RWPE2 (cell line): ENCODE measurements around the gene DRD4.
A peak's percentile ranks its signal among the peaks of the same experiment; 100 is the strongest.

Experiments used
- ATAC-seq: fragments of 200-7000 bp; cut with Tn5 transposase; 3 replicates; pipeline ENCODE4 v1.9.1; 2021; ENCODE audit warnings: low read depth
- DNase-seq: peaks from one replicate; pipeline ENCODE4 v3.0.0-alpha.2; 2020; ENCODE audit warnings: low spot score
- H3K27ac ChIP-seq: fragments of 450-650 bp; 2 replicates; pipeline ENCODE4 v1.5.1; 2017; ENCODE audit warnings: mild to moderate bottlenecking; ENCODE audit not compliant: poor library complexity, severe bottlenecking
- H3K27me3 ChIP-seq: fragments of 250-450 bp; sonication (Bioruptor Pico); 2 replicates; pipeline ENCODE4 v1.5.1; 2021; ENCODE audit warnings: mild to moderate bottlenecking, moderate library complexity; ENCODE audit not compliant: insufficient read depth, poor library complexity, severe bottlenecking
- H3K36me3 ChIP-seq: fragments of 250-450 bp; sonication (Bioruptor Pico); 2 replicates; pipeline ENCODE4 v1.5.1; 2020; ENCODE audit warnings: low read depth, mild to moderate bottlenecking, moderate library complexity
- H3K4me1 ChIP-seq: fragments of 250-450 bp; sonication (Bioruptor Pico); 2 replicates; pipeline ENCODE4 v1.5.1; 2021; ENCODE audit warnings: mild to moderate bottlenecking, moderate library complexity; ENCODE audit not compliant: insufficient read depth, poor library complexity, severe bottlenecking
- H3K4me3 ChIP-seq: fragments of 250-450 bp; sonication (Bioruptor Pico); 2 replicates; pipeline ENCODE4 v1.5.1; 2021; ENCODE audit warnings: mild to moderate bottlenecking, moderate library complexity; ENCODE audit not compliant: severe bottlenecking
- H3K9me3 ChIP-seq: fragments of 250-450 bp; sonication (Bioruptor Pico); 2 replicates; pipeline ENCODE4 v1.5.1; 2021; ENCODE audit warnings: mild to moderate bottlenecking, moderate library complexity; ENCODE audit not compliant: severe bottlenecking
- TF ChIP-seq, protein P1 (sequence below): fragments of 450-650 bp; IDR thresholded peaks from one replicate; pipeline ENCODE4 v1.5.1; 2017; ENCODE audit warnings: mild to moderate bottlenecking, moderate library complexity; ENCODE audit not compliant: poor library complexity, severe bottlenecking

Gene DRD4

DNA sequence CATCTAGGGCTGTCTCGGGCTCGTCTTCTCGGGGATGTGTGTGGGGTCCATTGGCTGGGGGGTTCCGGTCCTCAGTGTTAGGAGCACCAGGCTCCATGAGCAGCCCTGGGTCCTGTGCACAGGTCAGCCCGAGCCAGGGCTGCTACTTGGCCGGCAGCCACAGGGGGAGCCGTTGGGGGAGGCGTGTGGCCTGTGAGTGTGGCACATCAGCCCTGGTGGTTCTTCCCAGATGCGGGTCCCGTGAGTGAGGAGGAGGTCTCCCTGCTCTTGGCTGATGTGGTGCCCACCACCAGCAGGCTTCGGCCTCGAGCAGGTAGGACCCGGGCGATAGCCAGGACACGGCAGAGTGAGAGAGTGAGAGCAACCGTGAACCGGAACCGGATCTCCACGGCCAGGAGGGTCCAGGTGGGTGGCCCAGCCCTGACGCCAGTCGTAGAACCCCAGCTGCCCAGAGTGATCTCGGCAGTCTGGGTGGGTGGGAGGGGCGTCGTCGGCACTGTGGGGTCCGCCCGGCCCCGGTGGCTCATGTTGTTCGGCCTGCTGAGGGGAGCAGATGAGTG is 39.8 kb upstream of the DRD4 start:
- DNase-seq (peak; percentile 47), ATAC-seq (no peak)
- no peak overlapping the region for H3K4me3 ChIP-seq
- H3K4me1 ChIP-seq = no peaks in the 10 kb centered on the region
- TF ChIP-seq, protein P1, sequence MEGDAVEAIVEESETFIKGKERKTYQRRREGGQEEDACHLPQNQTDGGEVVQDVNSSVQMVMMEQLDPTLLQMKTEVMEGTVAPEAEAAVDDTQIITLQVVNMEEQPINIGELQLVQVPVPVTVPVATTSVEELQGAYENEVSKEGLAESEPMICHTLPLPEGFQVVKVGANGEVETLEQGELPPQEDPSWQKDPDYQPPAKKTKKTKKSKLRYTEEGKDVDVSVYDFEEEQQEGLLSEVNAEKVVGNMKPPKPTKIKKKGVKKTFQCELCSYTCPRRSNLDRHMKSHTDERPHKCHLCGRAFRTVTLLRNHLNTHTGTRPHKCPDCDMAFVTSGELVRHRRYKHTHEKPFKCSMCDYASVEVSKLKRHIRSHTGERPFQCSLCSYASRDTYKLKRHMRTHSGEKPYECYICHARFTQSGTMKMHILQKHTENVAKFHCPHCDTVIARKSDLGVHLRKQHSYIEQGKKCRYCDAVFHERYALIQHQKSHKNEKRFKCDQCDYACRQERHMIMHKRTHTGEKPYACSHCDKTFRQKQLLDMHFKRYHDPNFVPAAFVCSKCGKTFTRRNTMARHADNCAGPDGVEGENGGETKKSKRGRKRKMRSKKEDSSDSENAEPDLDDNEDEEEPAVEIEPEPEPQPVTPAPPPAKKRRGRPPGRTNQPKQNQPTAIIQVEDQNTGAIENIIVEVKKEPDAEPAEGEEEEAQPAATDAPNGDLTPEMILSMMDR = no peak
- no peaks in the 10 kb centered on the region for H3K9me3 ChIP-seq
- H3K27me3 ChIP-seq = no peaks in the 10 kb centered on the region
- H3K27ac ChIP-seq = no peak overlapping the region
- H3K36me3 ChIP-seq = peaks cover 89% of the 10 kb centered on the region

DNA sequence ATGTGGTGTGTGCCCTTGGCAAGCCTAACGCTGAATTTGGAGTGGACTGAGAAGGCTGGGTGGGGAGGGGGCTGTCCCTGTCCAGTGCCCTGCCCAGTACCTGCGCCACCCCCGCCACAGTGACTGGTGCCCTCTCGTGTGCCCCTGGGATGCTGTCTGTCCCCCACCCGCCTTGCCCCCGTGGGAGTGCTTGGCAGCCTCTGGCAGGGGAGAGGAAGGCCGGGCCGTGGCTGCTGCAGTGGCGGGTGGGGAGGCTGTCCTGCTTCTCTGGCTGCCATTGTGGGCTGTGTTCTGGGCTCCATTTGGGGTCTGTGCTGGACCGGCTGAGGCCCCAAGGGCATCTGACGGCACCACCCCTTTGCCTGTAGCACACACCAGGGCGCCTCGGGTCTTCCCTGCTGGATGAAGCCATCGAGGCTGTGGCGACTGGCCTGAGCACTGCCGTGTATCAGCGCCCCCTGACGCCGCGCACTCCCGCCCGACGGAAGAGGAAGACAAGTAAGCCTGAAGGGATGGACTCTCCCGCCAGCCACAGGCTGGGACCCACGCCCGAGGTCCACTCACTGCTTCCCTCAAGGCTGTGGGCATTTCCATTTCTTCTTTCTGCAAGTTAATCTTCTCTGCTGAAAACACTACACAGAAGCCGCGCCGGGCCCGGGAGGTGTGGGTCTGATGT is 38.9 kb upstream of the DRD4 start:
- DNase-seq (peak; percentile 68), ATAC-seq (no peak)
- TF ChIP-seq, protein P1 = no peak
- no peaks in the 10 kb centered on the region for H3K9me3 ChIP-seq
- no peak overlapping the region for H3K4me3 ChIP-seq
- no peaks in the 10 kb centered on the region for H3K4me1 ChIP-seq
- no peak overlapping the region for H3K27ac ChIP-seq
- peaks cover 89% of the 10 kb centered on the region for H3K36me3 ChIP-seq
- H3K27me3 ChIP-seq = no peaks in the 10 kb centered on the region

DNA sequence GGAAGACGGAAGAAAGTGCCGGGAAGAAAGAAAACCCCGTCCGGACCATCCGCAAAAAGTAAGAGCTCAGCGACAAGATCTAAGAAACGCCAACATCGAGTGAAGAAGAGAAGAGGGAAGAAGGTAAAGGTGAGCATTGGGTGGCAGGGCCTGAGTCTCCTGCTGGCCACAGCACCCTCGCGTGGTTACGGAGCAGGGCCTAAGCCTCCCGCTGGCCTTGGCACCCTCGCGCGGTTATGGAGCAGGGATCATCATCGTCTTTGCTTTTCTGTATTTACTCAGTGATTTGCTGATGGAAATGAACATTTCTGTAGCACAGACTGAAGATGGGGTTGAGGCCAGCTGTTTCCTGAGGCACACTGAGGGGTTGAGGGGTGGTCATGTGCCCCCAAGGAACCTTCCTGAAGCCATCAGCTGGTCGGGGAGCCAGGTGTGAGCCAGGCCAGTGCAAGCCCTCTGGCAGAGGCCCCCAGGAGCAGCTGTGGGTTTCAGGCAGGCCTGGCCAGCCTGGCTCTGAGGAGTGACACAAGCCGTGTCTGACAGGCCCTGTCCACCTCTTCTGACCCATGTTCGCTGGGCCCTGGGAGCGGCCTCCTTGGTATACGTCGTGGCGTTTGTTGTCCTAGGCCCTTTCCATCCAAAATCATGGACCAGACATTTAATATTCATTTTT is 35.4 kb upstream of the DRD4 start:
- Histone ChIP-seq H3K27ac (no peak overlapping the region), H3K4me1 (no peaks in the 10 kb centered on the region), H3K9me3 (no peaks in the 10 kb centered on the region), H3K36me3 (peaks cover 87% of the 10 kb centered on the region), H3K27me3 (no peaks in the 10 kb centered on the region), H3K4me3 (no peak overlapping the region)
- TF ChIP-seq, protein P1 = no peak
- DNase-seq (peak; percentile 49), ATAC-seq (no peak)

DNA sequence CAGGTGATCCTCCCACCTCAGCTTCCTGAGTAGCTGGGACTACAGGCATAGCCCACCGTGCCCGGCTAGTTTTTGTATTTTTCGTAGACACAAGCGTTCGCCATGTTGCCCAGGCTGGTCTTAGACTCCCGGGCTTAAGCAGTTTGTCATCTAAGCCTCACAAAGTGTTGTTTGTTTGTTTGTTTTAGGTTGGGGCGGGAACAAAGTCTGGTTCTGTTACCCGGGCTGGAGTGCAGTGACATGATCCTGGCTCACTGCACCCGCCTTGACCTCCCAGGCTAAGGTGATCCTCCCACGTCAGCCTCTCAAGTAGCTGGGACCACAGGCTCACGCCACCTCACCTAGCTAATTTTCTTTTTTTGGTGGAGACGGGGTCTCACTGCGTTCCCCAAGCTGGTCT is 33.9 kb upstream of the DRD4 start:
- H3K36me3 ChIP-seq = peaks cover 92% of the 10 kb centered on the region

More for the DNA sequence above, 33.9 kb upstream of the DRD4 start:
- no peak overlapping the region for H3K4me3 ChIP-seq
- no peaks in the 10 kb centered on the region for H3K27me3 ChIP-seq
- no peaks in the 10 kb centered on the region for H3K4me1 ChIP-seq
- H3K27ac ChIP-seq = no peak overlapping the region
- H3K9me3 ChIP-seq = no peaks in the 10 kb centered on the region
- DNase-seq = no peak
- ATAC-seq = no peak
- TF ChIP-seq, protein P1 = no peak
